ENCODE data around the gene SHC3.

- TF ChIP-seq POLR2A (IDR thresholded peaks at IDR 0.05; ENCODE audit: low read length) (no peak), GATA1 (IDR thresholded peaks at IDR 0.05; ENCODE audit: low read depth, low read length) (no peak)
Observed at GRCh38 chr9:89078421-89078820, 100.2 kb downstream of the SHC3 start.

Measured in erythroblast (primary cell).